T-helper 2 cell treated with Interferon-gamma antibody and Interleukin-4, amounts not matched to agents 100 ng/mL and 5 ng/mL, for 36 hours (primary cell): ENCODE results near the gene GPR183. TPM values are rescaled to one million over a fixed set of nuclear protein-coding genes. Genes with fewer than 3 reads are reported as not detected.

Experiments
- intact Hi-C: fragments of 100-400 bp; cut with micrococcal nuclease; formaldehyde crosslinking; loops from one replicate; pipeline ENCODE4 v1.15.1; 2023
- total RNA-seq: library from RNA; stranded (reverse); gene quantifications from 2 replicates; pipeline ENCODE4 v1.2.3, GENCODE V29; 2022

Gene GPR183
- total RNA-seq, 1 donor from 2014 or later, result 69.8 TPM

GRCh38 chr13:99313941-99314340 lies 6.7 kb upstream of the GPR183 start:
- intact Hi-C loops, result loop anchor here (1.0 to 2.0 kb wide), 3 partner anchors 8 to 67 kb away; no protein-coding TSS in a partner anchor

GRCh38 chr13:99313501-99313900 lies 6.3 kb upstream of the GPR183 start:
- intact Hi-C loops, result no loop called here

GRCh38 chr13:99312493-99312883 lies 5.3 kb upstream of the GPR183 start:
- intact Hi-C loops, result no loop called here

GRCh38 chr13:99311748-99312492 lies 4.7 kb upstream of the GPR183 start:
- intact Hi-C loops, result no loop called here

GRCh38 chr13:99311137-99311536 lies 3.9 kb upstream of the GPR183 start:
- intact Hi-C loops, result no loop called here

- intact Hi-C loops, result no loop called here
These were observed 3.3 kb upstream of the GPR183 start for GRCh38 chr13:99310382-99311031.

- intact Hi-C loops, result loop anchor here (1.0 to 10.0 kb wide), 5 partner anchors 36 to 189 kb away; no protein-coding TSS in a partner anchor
These were observed 1.4 kb upstream of the GPR183 start for GRCh38 chr13:99308471-99309087.

- intact Hi-C loops, result loop anchor here (1.0 to 10.0 kb wide), 11 partner anchors 8 to 190 kb away; partner anchors contain the start of gene UBAC2
These were observed 595 bp upstream of the GPR183 start for GRCh38 chr13:99307648-99308339.

- intact Hi-C loops, result loop anchor here (5.0 to 10.0 kb wide), 4 partner anchors 33 to 192 kb away; no protein-coding TSS in a partner anchor
These were observed 1.6 kb downstream of the GPR183 start for GRCh38 chr13:99305566-99305965.

- intact Hi-C loops, result loop anchor here (5.0 to 10.0 kb wide), 4 partner anchors 33 to 192 kb away; no protein-coding TSS in a partner anchor
These were observed 2.0 kb downstream of the GPR183 start for GRCh38 chr13:99305158-99305557.

- intact Hi-C loops, result loop anchor here (10.0 kb wide), 1 partner anchor 130 kb away; no protein-coding TSS in a partner anchor
These were observed 2.7 kb downstream of the GPR183 start for GRCh38 chr13:99304541-99304940.

- intact Hi-C loops, result loop anchor here (10.0 kb wide), 1 partner anchor 131 kb away; no protein-coding TSS in a partner anchor
These were observed 3.2 kb downstream of the GPR183 start for GRCh38 chr13:99303863-99304521.

- intact Hi-C loops, result loop anchor here (10.0 kb wide), 1 partner anchor 132 kb away; no protein-coding TSS in a partner anchor
These were observed 4.3 kb downstream of the GPR183 start for GRCh38 chr13:99302637-99303505.

- intact Hi-C loops, result loop anchor here (10.0 kb wide), 1 partner anchor 133 kb away; no protein-coding TSS in a partner anchor
These were observed 5.1 kb downstream of the GPR183 start for GRCh38 chr13:99301913-99302636.

- intact Hi-C loops, result loop anchor here (10.0 kb wide), 1 partner anchor 134 kb away; no protein-coding TSS in a partner anchor
These were observed 6.0 kb downstream of the GPR183 start for GRCh38 chr13:99301056-99301838.

GRCh38 chr13:99299920-99300341 lies 7.3 kb downstream of the GPR183 start:
- intact Hi-C loops, result loop anchor here (5.0 to 10.0 kb wide), 2 partner anchors 135 to 357 kb away; no protein-coding TSS in a partner anchor

- intact Hi-C loops, result loop anchor here (5.0 kb wide), 1 partner anchor 358 kb away; no protein-coding TSS in a partner anchor
These were observed 7.8 kb downstream of the GPR183 start for GRCh38 chr13:99299256-99299919.
